ENCODE results near the gene MIEN1. TPM values are rescaled to one million over a fixed set of nuclear protein-coding genes. Genes with fewer than 3 reads are reported as not detected.
A peak's percentile ranks its signal among the peaks of the same experiment; 100 is the strongest.

MIEN1 gene
- total and polyA plus RNA-seq, 2 of the 13 experiments (the other 11 are each of a cell fraction or from before 2014, with no cell fraction given): 40.6 to 56.6 TPM

GRCh38 chr17:39754161-39754957 is 24.0 kb upstream of the MIEN1 start (continued):
- TF ChIP-seq RARG (CRISPR knock-in tag; IDR thresholded peaks at IDR 0.05; ENCODE audit: low read depth) (peak; percentile 83; the same call in 1 of the 2 replicates), DRAP1 (CRISPR knock-in tag; IDR thresholded peaks at IDR 0.05) (peak; percentile 59), MAFF (IDR thresholded peaks at IDR 0.05; ENCODE audit: low read depth, low read length) (no peak), IRF2 (CRISPR knock-in tag; IDR thresholded peaks at IDR 0.05) (peak; percentile 95), HIVEP1 (CRISPR knock-in tag; IDR thresholded peaks at IDR 0.05) (peak; percentile 68; the same call in 1 of the 2 replicates), RORA (CRISPR knock-in tag; IDR thresholded peaks at IDR 0.05) (no peak), ZNF589 (CRISPR knock-in tag; conservative IDR thresholded peaks at IDR 0.05) (peak; percentile 54), PHB2 (IDR thresholded peaks at IDR 0.05; ENCODE audit: partially characterized antibody) (no peak), ZSCAN5A (CRISPR knock-in tag; IDR thresholded peaks at IDR 0.05; ENCODE audit: borderline replicate concordance) (peak; percentile 38; the same call in 1 of the 2 replicates), MEIS1 (CRISPR knock-in tag; IDR thresholded peaks at IDR 0.05; ENCODE audit: borderline replicate concordance) (peak; percentile 75), ZNF713 (CRISPR knock-in tag; IDR thresholded peaks at IDR 0.05) (no peak), KDM5A (IDR thresholded peaks at IDR 0.05; ENCODE audit: borderline replicate concordance, low read length) (peak; percentile 89), BCL6 (CRISPR knock-in tag; IDR thresholded peaks at IDR 0.05) (peak; percentile 61), JUN (CRISPR knock-in tag; IDR thresholded peaks at IDR 0.05) (no peak), ZNF30 (CRISPR knock-in tag; IDR thresholded peaks at IDR 0.05) (no peak), SRSF4 (IDR thresholded peaks at IDR 0.05; ENCODE audit: low read depth, low read length, poor library complexity, severe bottlenecking) (no peak), MIER2 (CRISPR knock-in tag; IDR thresholded peaks at IDR 0.05) (0 out of 2 replicates have a peak, but pooled peaks have one; percentile 56), ZNF275 (CRISPR knock-in tag; IDR thresholded peaks at IDR 0.05; ENCODE audit: borderline replicate concordance) (peak; percentile 93), CREBL2 (CRISPR knock-in tag; IDR thresholded peaks at IDR 0.05; ENCODE audit: borderline replicate concordance) (peak; percentile 77; the same call in 1 of the 2 replicates), ZFP82 (CRISPR knock-in tag; IDR thresholded peaks at IDR 0.05; ENCODE audit: borderline replicate concordance) (peak; percentile 88; the same call in 1 of the 2 replicates), NFYB (CRISPR knock-in tag; IDR thresholded peaks at IDR 0.05) (peak; percentile 53), TEF (CRISPR knock-in tag; IDR thresholded peaks at IDR 0.05) (peak; percentile 77)

Data from HepG2 (cell line).